GM23338 (cell line): Measurements from ENCODE around the gene ACSF3. TPM values are rescaled to one million over a fixed set of nuclear protein-coding genes. Genes with fewer than 3 reads are reported as not detected.
"Not testable (repeated sequence)": the region's sequence is repeated elsewhere in the genome, so short reads cannot be mapped to it uniquely, and the experiment has no call there.

ENCODE experiments used
- ATAC-seq: fragments of 200-7000 bp; cut with Tn5 transposase; 3 replicates; pipeline ENCODE4 v1.9.1; 2020
- DNase-seq: peaks from one replicate; pipeline ENCODE4 v3.0.0-alpha.2; 2015; ENCODE audit warnings: low spot score
- H2AFZ ChIP-seq: fragments of 200-600 bp; sonication (generic); 2 replicates; pipeline ENCODE4 v1.8.0; 2016; ENCODE audit warnings: antibody characterized with exemption, mild to moderate bottlenecking, moderate library complexity
- H3F3A ChIP-seq: fragments of 200-600 bp; sonication (generic); replicated peaks from 2 replicates; pipeline ENCODE4 v1.8.0; 2017; ENCODE audit warnings: antibody characterized with exemption, mixed run types, low read depth
- H3K27ac ChIP-seq: fragments of 200-600 bp; sonication (generic); 2 replicates; pipeline ENCODE4 v1.6.1; 2016; ENCODE audit warnings: low read depth
- H3K27me3 ChIP-seq: fragments of 200-600 bp; sonication (generic); 2 replicates; pipeline ENCODE4 v1.8.0; 2016; ENCODE audit warnings: mild to moderate bottlenecking, mixed run types, moderate library complexity; ENCODE audit not compliant: insufficient read depth
- H3K36me3 ChIP-seq: fragments of 200-600 bp; sonication (generic); 2 replicates; pipeline ENCODE4 v1.8.0; 2016; ENCODE audit warnings: mild to moderate bottlenecking; ENCODE audit not compliant: insufficient read depth
- H3K4me1 ChIP-seq: fragments of 200-600 bp; sonication (generic); 2 replicates; pipeline ENCODE4 v1.8.0; 2016; ENCODE audit warnings: mild to moderate bottlenecking, moderate library complexity; ENCODE audit not compliant: insufficient read depth
- H3K4me2 ChIP-seq: fragments of 200-600 bp; sonication (generic); 2 replicates; pipeline ENCODE4 v1.7.1; 2017; ENCODE audit warnings: mixed run types
- H3K4me3 ChIP-seq: fragments of 200-600 bp; sonication (generic); 2 replicates; pipeline ENCODE4 v1.6.1; 2016; ENCODE audit warnings: mixed run types
- H3K79me2 ChIP-seq: fragments of 200-600 bp; sonication (generic); replicated peaks from 2 replicates; pipeline ENCODE4 v1.8.0; 2017; ENCODE audit warnings: mild to moderate bottlenecking; ENCODE audit not compliant: insufficient read depth
- H3K9me2 ChIP-seq: fragments of 200-600 bp; sonication (generic); 2 replicates; pipeline ENCODE4 v1.8.0; 2017; ENCODE audit not compliant: insufficient read depth
- H4K20me1 ChIP-seq: fragments of 200-600 bp; sonication (generic); replicated peaks from 2 replicates; pipeline ENCODE4 v1.8.0; 2017; ENCODE audit warnings: mild to moderate bottlenecking; ENCODE audit not compliant: insufficient read depth
- H3K27ac Mint-ChIP-seq: 2 replicates; pipeline ENCODE4 v1.8.0; 2020; ENCODE audit warnings: inconsistent platforms, mild to moderate bottlenecking, moderate library complexity, mixed read lengths
- H3K27me3 Mint-ChIP-seq: 3 replicates; pipeline ENCODE4 v1.8.0; 2022; ENCODE audit warnings: low read depth, mild to moderate bottlenecking, moderate library complexity, mixed read lengths, inconsistent platforms; ENCODE audit not compliant: insufficient read depth, poor library complexity
- H3K36me3 Mint-ChIP-seq: 3 replicates; pipeline ENCODE4 v1.8.0; 2021; ENCODE audit warnings: low read depth, mild to moderate bottlenecking, inconsistent platforms, moderate library complexity, mixed read lengths
- H3K4me1 Mint-ChIP-seq: 3 replicates; pipeline ENCODE4 v1.8.0; 2020; ENCODE audit warnings: mild to moderate bottlenecking, inconsistent platforms, mixed read lengths
- H3K4me3 Mint-ChIP-seq: 3 replicates; pipeline ENCODE4 v1.8.0; 2021; ENCODE audit warnings: moderate library complexity, mild to moderate bottlenecking, inconsistent platforms, mixed read lengths
- H3K9me3 Mint-ChIP-seq: 3 replicates; pipeline ENCODE4 v1.8.0; 2020; ENCODE audit warnings: moderate library complexity, mild to moderate bottlenecking, inconsistent platforms, mixed read lengths
- CREB1 ChIP-seq: fragments of 250-450 bp; sonication (Bioruptor Pico); IDR thresholded peaks from 2 replicates; pipeline ENCODE4 v1.5.0; 2020; ENCODE audit warnings: low read depth, mild to moderate bottlenecking, moderate library complexity
- CTCF ChIP-seq, 2 experiments: fragments of 200-600 bp in 1 of 2; sonication (generic) in 1 of 2; conservative IDR thresholded peaks; 2 replicates each; pipeline versions ENCODE4 v1.5.1 to v1.6.1; 2016 to 2017; ENCODE audit warnings: antibody characterized with exemption in 2 of 2, low read depth in 2 of 2, mild to moderate bottlenecking in 2 of 2, moderate library complexity in 1 of 2
- EZH2 ChIP-seq: fragments of 200-600 bp; sonication (generic); IDR thresholded peaks from one replicate; pipeline ENCODE4 v1.8.0; 2017; ENCODE audit warnings: antibody characterized with exemption, mild to moderate bottlenecking, low read depth; ENCODE audit not compliant: unreplicated experiment
- JUNB ChIP-seq: IDR thresholded peaks from one replicate; pipeline ENCODE4 v1.6.1; 2016; ENCODE audit warnings: antibody characterized with exemption; ENCODE audit not compliant: unreplicated experiment
- POLR2AphosphoS5 ChIP-seq: IDR thresholded peaks from 2 replicates; pipeline ENCODE4 v1.6.1; 2016; ENCODE audit warnings: antibody characterized with exemption, low read depth
- ZNF114 ChIP-seq: fragments of 250-450 bp; sonication (Bioruptor Pico); IDR thresholded peaks from 2 replicates; pipeline ENCODE4 v1.5.0; 2020; ENCODE audit warnings: mild to moderate bottlenecking, moderate library complexity
- polyA plus RNA-seq: library from polyadenylated mRNA; unstranded; fragments of >200 nt; fragmentation: Nextera tagmentation; extraction: Ambion mirVana; gene quantifications from 2 replicates; pipeline ENCODE4 v1.2.1, GENCODE V29; 2016
- total RNA-seq: library from RNA; depleted of rRNA; stranded (reverse); fragments of >200 nt; shearing (Covaris generic); gene quantifications from 2 replicates; pipeline ENCODE4 v1.2.3, GENCODE V29; 2014
- TF ChIP-seq, protein P1 (sequence below): IDR thresholded peaks from 2 replicates; pipeline ENCODE4 v1.6.1; 2016; ENCODE audit warnings: antibody characterized with exemption

The ACSF3 gene
- total and polyA plus RNA-seq, 2 experiments from 2014 or later = 12.8 to 23.1 TPM

GRCh38 chr16:89165681-89165979, 72.0 kb downstream of the ACSF3 start:
- not testable (repeated sequence) for H3K27me3 ChIP-seq, H3K4me1 Mint-ChIP-seq, H3K4me3 ChIP-seq, H3K27me3 Mint-ChIP-seq, H3F3A ChIP-seq, H3K4me3 Mint-ChIP-seq, H3K4me1 ChIP-seq, H3K9me2 ChIP-seq, H4K20me1 ChIP-seq, H3K27ac ChIP-seq, H3K36me3 ChIP-seq, H3K36me3 Mint-ChIP-seq, H3K9me3 Mint-ChIP-seq, H3K79me2 ChIP-seq, DNase-seq, H3K27ac Mint-ChIP-seq, H2AFZ ChIP-seq, H3K4me2 ChIP-seq, ATAC-seq

DNA sequence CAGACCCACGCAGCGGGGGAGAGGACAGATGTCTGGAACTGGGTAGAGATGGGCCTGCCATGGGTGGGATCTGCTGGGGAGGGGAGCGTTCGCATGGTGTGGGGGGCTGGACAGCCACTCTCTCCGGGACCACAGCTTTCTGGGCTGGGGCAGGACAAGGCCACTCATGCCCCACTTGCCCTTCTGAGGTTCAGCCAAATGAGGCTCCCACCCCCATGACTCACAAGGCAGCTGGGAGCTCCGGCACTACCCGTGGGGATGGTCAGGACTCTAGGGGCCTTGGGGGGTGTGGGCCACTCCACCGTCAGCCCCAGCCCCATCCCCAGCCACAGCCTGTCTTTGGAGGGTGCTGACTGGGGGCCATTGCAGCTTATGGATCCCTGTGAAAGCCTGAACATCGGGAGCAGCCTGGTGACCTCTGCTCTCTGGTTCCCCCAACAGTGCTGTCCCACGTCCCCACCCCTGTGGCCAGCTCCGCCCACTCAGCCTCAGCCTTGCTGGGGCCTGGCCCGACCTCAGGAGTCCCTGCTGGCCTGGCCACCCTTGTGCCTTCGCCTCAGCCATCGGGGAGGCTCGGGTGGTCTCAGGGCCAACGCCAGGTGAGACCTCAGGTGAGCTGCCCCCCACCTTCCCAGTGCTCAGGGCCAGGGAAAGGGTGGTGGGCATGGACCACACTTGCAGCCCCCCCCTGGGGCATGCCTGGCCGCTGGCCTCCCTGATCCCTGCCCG, 73.2 kb downstream of the ACSF3 start:
- Histone ChIP-seq H3K79me2 (no peaks in the 10 kb centered on the region), H3K4me1 (0 out of 2 replicates have a peak, but pooled peaks cover 3% of the 10 kb centered on the region), H2AFZ (peak overlapping the region; percentile 76; the same call in 1 of the 2 replicates), H3K36me3 (no peaks in the 10 kb centered on the region), H3K4me2 (peak overlapping the region; percentile 70; the same call in 1 of the 2 replicates), H3K27me3 (no peaks in the 10 kb centered on the region), H3K9me2 (no peaks in the 10 kb centered on the region), H3K4me3 (peak overlapping the region; percentile 32; the same call in 1 of the 2 replicates), H3F3A (no peaks in the 10 kb centered on the region), H3K27ac (no peak overlapping the region), H4K20me1 (no peaks in the 10 kb centered on the region; the same call in 1 of the 2 replicates)
- peaks cover 6% of the 10 kb centered on the region for H3K27me3 Mint-ChIP-seq
- DNase-seq (no peak), ATAC-seq (no peak; the same call in 2 of the 3 replicates)
- no peak overlapping the region for H3K27ac Mint-ChIP-seq
- peaks cover 9% of the 10 kb centered on the region for H3K4me1 Mint-ChIP-seq
- no peak overlapping the region for H3K4me3 Mint-ChIP-seq
- H3K9me3 Mint-ChIP-seq = peaks cover 2% of the 10 kb centered on the region; the same call in 2 of the 3 replicates
- H3K36me3 Mint-ChIP-seq = no peaks in the 10 kb centered on the region
- TF ChIP-seq EZH2 (no peak), ZNF114 (CRISPR knock-in tag) (no peak), CTCF (conservative IDR thresholded peaks at IDR 0.05; ENCODE audit: low read depth in 2 of 2) (no peak), JUNB (no peak), POLR2AphosphoS5 (no peak)

GRCh38 chr16:89167425-89167941, 73.8 kb downstream of the ACSF3 start:
- no peaks in the 10 kb centered on the region for H3K9me2 ChIP-seq
- no peaks in the 10 kb centered on the region for H3K36me3 ChIP-seq
- peak; percentile 54 for ATAC-seq
- peak; percentile 95 for DNase-seq
- Mint-ChIP-seq H3K4me3 (no peak overlapping the region), H3K27ac (no peak overlapping the region), H3K36me3 (no peaks in the 10 kb centered on the region), H3K4me1 (peaks cover 9% of the 10 kb centered on the region), H3K9me3 (no peaks in the 10 kb centered on the region), H3K27me3 (peaks cover 6% of the 10 kb centered on the region)
- H3K4me2 ChIP-seq = peak overlapping the region; percentile 70; the same call in 1 of the 2 replicates
- H3K4me3 ChIP-seq = peak overlapping the region; percentile 32; the same call in 1 of the 2 replicates
- 0 out of 2 replicates have a peak, but pooled peaks cover 3% of the 10 kb centered on the region for H3K4me1 ChIP-seq
- H2AFZ ChIP-seq = no peak overlapping the region; the same call in 1 of the 2 replicates
- H4K20me1 ChIP-seq = no peaks in the 10 kb centered on the region
- no peak overlapping the region for H3K27ac ChIP-seq
- no peaks in the 10 kb centered on the region for H3K27me3 ChIP-seq
- TF ChIP-seq POLR2AphosphoS5 (peak; percentile 26; the same call in 1 of the 2 replicates), CREB1 (peak; percentile 49), CTCF (conservative IDR thresholded peaks at IDR 0.05; ENCODE audit: low read depth in 2 of 2) (peak; percentile 62 to 90)
- TF ChIP-seq, protein P1, sequence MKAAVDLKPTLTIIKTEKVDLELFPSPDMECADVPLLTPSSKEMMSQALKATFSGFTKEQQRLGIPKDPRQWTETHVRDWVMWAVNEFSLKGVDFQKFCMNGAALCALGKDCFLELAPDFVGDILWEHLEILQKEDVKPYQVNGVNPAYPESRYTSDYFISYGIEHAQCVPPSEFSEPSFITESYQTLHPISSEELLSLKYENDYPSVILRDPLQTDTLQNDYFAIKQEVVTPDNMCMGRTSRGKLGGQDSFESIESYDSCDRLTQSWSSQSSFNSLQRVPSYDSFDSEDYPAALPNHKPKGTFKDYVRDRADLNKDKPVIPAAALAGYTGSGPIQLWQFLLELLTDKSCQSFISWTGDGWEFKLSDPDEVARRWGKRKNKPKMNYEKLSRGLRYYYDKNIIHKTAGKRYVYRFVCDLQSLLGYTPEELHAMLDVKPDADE = no peak
- H3F3A ChIP-seq = no peaks in the 10 kb centered on the region
- H3K79me2 ChIP-seq = no peaks in the 10 kb centered on the region
